ENCODE results near the gene CEP120.

The CEP120 gene

DNA sequence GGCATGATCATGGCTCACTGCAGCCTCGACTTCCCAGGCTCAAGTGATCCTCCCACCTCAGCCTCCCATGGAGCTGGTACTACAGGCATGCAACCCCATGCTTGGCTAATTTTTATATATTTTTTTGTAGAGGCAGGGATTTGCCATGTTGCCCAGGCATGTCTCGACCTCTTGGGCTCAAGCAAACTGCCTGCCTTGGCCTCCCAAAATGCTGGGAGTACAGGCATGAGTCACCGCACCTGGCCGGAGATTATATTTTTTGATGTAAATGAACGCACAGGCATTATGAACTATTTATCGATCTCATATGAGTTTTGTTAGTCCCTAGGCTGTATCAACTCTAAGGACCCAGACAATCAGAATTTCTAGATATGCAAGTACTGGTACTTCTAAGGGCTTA, 25.5 kb upstream of the CEP120 start:
- DNase-seq (ENCODE audit: low spot score), result no peak
- TF ChIP-seq, protein P1, sequence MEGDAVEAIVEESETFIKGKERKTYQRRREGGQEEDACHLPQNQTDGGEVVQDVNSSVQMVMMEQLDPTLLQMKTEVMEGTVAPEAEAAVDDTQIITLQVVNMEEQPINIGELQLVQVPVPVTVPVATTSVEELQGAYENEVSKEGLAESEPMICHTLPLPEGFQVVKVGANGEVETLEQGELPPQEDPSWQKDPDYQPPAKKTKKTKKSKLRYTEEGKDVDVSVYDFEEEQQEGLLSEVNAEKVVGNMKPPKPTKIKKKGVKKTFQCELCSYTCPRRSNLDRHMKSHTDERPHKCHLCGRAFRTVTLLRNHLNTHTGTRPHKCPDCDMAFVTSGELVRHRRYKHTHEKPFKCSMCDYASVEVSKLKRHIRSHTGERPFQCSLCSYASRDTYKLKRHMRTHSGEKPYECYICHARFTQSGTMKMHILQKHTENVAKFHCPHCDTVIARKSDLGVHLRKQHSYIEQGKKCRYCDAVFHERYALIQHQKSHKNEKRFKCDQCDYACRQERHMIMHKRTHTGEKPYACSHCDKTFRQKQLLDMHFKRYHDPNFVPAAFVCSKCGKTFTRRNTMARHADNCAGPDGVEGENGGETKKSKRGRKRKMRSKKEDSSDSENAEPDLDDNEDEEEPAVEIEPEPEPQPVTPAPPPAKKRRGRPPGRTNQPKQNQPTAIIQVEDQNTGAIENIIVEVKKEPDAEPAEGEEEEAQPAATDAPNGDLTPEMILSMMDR (IDR thresholded peaks at IDR 0.05; ENCODE audit: extremely low read depth, missing control alignments), result no peak

DNA sequence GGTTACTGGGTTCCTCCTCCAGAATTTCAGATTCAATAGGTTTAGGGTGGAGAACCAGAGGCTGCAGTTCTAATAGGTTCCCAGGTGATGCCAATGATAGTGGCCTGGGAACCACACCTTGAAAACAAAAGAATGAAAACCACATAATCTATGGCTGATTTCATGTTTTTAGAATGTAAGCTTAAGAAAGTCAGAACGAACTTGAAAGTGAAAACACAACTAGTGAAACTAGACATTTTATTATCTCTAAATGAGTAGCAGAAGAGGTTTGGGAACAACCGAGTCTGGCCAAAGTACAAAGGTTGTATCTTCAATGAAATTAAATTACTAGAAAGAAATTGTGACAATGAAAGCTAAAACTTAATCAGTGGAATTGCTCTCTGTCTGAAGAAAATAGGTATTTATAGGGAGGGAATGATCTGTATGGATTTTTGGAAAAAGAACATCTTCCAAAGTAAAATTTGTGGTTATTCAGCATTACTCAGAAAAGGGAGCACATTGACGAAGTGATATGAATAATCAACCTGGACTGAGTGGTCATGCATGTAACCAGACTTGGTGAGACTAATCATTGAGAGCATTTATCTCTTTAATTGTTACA, 24.9 kb upstream of the CEP120 start:
- TF ChIP-seq, protein P1 (IDR thresholded peaks at IDR 0.05; ENCODE audit: extremely low read depth, missing control alignments), result no peak
- peak; percentile 60 for DNase-seq (ENCODE audit: low spot score)

DNA sequence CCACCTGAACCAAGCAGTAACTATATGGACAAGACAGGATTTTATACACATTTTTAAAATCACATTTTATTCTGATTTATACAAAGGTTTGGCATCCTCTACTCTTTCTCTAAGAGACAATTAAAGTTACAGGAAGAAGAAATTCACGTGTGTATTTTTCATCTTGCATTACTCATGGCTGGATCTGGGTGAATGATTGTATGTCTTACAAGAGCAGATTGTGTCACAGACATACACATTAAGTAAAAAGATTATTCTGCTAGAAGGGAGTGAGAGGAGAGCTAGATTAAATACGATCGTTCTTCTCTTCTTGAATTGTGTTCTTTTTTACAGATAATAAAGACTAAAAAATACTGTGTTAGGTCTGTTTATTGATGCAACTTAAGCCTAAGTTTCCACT, 20.8 kb upstream of the CEP120 start:
- TF ChIP-seq, protein P1 (IDR thresholded peaks at IDR 0.05; ENCODE audit: extremely low read depth, missing control alignments), result no peak
- DNase-seq (ENCODE audit: low spot score), result no peak

DNA sequence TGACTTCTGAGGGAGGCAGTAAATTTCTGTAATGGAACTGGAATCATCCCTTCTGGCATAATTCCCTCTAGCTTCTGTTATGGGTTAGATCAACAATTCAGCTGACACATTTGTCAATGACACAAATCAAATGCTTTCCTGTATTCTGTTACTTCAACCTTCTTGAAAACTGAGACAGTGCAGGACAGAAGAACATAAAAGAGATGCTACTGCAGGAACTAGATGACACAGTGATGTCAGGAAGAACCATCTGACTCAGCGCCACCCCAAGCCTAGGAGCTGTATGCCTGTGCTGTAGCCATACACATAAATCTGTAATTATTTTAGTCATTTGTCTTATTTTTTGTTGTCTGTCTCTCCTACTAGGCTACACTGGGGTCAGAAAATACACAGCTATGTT, 18.2 kb upstream of the CEP120 start:
- no peak for DNase-seq (ENCODE audit: low spot score)

DNA sequence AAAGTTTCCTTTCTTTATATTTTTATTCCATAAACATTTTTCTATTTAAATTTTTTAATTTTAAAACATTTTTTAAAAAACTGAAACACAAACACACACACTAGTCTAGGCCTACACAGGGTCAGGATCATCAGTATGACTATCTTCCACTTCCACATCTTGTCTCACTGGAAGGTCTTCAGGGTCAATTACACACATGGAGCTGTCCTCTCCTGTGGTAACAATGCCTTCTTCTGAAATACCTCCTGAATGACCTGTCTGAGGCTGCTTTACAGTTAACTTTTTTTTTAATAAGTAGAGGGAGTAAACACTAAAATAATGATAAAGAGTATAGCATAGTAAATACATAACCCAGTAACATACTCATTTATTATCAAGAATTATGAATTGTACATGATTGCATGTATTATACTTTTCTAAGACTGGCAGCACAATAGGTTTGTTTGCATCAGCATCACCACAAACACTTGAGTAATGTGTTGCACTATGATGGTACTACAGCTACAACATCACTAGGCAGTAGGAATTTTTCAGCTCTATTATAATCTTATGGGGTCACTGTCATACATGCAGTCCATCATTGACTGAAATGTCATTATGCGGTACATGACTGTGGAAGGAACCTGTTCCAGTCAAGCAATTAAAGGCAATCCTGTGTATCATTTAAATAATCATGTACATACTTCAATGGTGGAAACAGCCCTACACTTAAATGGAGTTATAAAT, 17.4 kb upstream of the CEP120 start:
- DNase-seq (ENCODE audit: low spot score), result no peak
- TF ChIP-seq, protein P1 (IDR thresholded peaks at IDR 0.05; ENCODE audit: extremely low read depth, missing control alignments), result no peak

More for the DNA sequence above, 18.2 kb upstream of the CEP120 start:
- TF ChIP-seq, protein P1 (IDR thresholded peaks at IDR 0.05; ENCODE audit: extremely low read depth, missing control alignments), result no peak

DNA sequence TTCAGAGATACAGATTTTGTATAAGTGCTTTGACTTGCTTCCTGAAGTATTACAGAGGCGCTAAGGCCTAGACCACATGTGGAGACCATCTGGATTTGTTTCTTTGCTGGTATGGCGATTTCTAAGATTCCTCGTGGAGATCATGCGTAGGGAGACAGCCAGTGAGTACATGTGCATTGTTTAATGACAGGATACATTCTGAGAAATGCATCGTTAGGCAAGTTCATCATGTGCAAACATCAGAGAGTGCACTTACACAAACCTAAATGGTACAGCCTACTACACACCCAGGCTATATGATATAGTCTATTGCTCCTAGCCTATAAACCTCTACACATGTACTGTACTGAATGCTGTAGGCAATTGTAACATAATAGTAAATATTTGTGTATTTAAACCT, 16.5 kb upstream of the CEP120 start:
- TF ChIP-seq, protein P1 (IDR thresholded peaks at IDR 0.05; ENCODE audit: extremely low read depth, missing control alignments), result no peak
- no peak for DNase-seq (ENCODE audit: low spot score)

DNA sequence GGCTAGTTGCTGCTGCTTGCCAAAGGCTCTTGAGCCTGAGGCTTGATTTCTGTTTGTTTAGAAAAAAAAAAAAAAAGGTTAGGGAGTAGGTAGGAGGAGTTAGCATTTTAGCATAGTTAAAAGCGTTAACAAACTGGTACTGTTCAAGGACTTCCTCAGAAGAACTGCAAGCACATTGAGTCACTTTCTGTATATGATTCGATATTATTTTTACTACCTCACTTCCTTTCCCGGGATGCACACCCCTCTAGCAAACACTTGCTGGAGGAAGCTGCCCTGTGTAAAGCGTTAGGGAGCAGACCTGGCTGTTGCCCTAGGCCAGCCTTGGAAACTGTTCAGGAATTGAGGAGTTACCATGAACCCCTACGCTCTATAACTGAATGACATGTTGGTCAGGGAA, 15.7 kb upstream of the CEP120 start:
- TF ChIP-seq, protein P1 (IDR thresholded peaks at IDR 0.05; ENCODE audit: extremely low read depth, missing control alignments), result no peak
- DNase-seq (ENCODE audit: low spot score), result no peak
